Body of pancreas (tissue), 4 donors: ENCODE results near the gene PDZD2. TPM values are rescaled to one million over a fixed set of nuclear protein-coding genes. Genes with fewer than 3 reads are reported as not detected.
"Not testable (repeated sequence)": the region's sequence is repeated elsewhere in the genome, so short reads cannot be mapped to it uniquely, and the experiment has no call there.

Experiments used
- ATAC-seq: fragments of 150-250 bp; one replicate; pipeline ENCODE4 v1.9.1; 2016
- DNase-seq, 4 donors: peaks; one replicate each; pipeline ENCODE4 v3.0.0-alpha.2; 2019
- H3K27ac ChIP-seq, 4 donors: fragments of 200-600 bp; sonication (generic); 1 replicate in 3 of 4; 2 replicates in 1 of 4; pipeline versions ENCODE4 v1.5.1 to v1.6.1; 2016 to 2019; ENCODE audit warnings: mild to moderate bottlenecking in 1 of 4, mixed read lengths in 1 of 4, moderate library complexity in 1 of 4
- H3K27me3 ChIP-seq, 2 donors: fragments of 200-600 bp; sonication (generic); one replicate each; pipeline ENCODE4 v1.6.0; 2016; ENCODE audit warnings: mild to moderate bottlenecking in 1 of 2
- H3K36me3 ChIP-seq, 2 donors: fragments of 200-600 bp; sonication (generic); replicated peaks in 1 of 2; 2 replicates each; pipeline ENCODE4 v1.5.1; 2016; ENCODE audit warnings: low read depth in 2 of 2; ENCODE audit not compliant: insufficient read depth in 1 of 2
- H3K4me1 ChIP-seq: fragments of 200-600 bp; sonication (generic); one replicate; pipeline ENCODE4 v1.6.0; 2016
- H3K4me3 ChIP-seq, 2 donors: fragments of 200-600 bp; sonication (generic); 1 replicate in 1 of 2; 2 replicates in 1 of 2; pipeline ENCODE4 v1.5.1; 2016 to 2019
- H3K9me3 ChIP-seq, 3 donors: fragments of 200-600 bp; sonication (generic); 1 replicate in 2 of 3; 2 replicates in 1 of 3; pipeline ENCODE4 v1.5.1; 2016
- POLR2A ChIP-seq, 3 donors: fragments of 450-650 bp; IDR thresholded peaks; one replicate each; pipeline ENCODE4 v1.6.1; 2016; ENCODE audit warnings: antibody characterized with exemption in 3 of 3, mild to moderate bottlenecking in 2 of 3
- WGBS, 2 donors: methylation state at CpG; one replicate each; pipeline ENCODE4 v1.1.5; 2017; 5-methylcytosine and 5-hydroxymethylcytosine counted together
- intact Hi-C: fragments of 100-400 bp; cut with DNase I; formaldehyde crosslinking; loops from one replicate; pipeline ENCODE4 v1.15.1; 2023
- total RNA-seq, 2 donors: library from RNA; depleted of rRNA; stranded (reverse); fragments of >200 nt; gene quantifications; one replicate each; pipeline ENCODE4 v1.1.0, GENCODE V29; 2016
- TF ChIP-seq, protein P1 (sequence below), 7 experiments: fragments of 450-650 bp in 4 of 7; fragments of 200-600 bp in 3 of 7; sonication (generic) in 3 of 7; IDR thresholded peaks; one replicate each; pipeline ENCODE4 v1.5.1; 2016 to 2019; ENCODE audit warnings: antibody characterized with exemption in 7 of 7

PDZD2 gene
- total RNA-seq, 2 donors from 2014 or later: 3.9 to 12.9 TPM

DNA sequence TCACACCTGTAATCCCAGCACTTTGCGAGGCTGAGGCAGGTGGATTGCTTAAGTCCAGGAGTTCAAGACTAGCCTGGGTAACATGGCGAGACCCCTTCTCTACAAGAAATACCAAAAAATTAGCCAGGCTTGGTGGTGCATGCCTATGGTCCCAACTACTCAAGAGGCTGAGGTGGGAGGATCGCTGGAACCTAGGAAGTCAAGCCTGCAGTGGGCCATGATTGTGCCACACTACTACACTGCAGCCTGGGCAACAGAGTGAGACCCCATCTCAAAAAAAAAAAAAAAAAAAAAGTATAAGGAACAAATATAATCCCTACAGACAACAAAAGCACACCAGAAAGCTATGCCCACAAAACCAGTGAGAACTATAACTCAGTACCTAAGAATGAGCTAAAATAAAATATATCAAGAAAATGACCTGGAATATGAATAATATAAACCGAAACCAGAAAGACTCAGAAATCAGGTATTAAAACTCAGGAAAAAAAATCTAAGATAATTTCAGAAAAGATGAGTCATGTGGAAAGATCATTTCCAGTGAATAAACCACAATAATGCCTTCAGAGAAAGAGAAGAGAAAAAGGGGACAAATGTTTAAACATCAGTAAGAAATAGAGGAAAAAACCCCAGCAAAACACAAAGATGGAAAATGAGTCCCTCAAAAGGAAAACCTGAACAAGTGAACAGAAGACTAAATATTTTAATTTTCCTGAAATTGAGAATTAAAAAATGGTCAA, 477.8 kb downstream of the PDZD2 start:
- intact Hi-C loops: no loop called here
- Histone ChIP-seq H3K9me3 (no peaks in the 10 kb centered on the region), H3K4me1 (peaks cover 6% of the 10 kb centered on the region), H3K27ac (no peak overlapping the region), H3K4me3 (no peak overlapping the region), H3K36me3 (peaks cover 0 to 2% of the 10 kb centered on the region in 2 donors), H3K27me3 (no peaks in the 10 kb centered on the region)
- no peak for TF ChIP-seq POLR2A (IDR thresholded peaks at IDR 0.05)
- TF ChIP-seq, protein P1, sequence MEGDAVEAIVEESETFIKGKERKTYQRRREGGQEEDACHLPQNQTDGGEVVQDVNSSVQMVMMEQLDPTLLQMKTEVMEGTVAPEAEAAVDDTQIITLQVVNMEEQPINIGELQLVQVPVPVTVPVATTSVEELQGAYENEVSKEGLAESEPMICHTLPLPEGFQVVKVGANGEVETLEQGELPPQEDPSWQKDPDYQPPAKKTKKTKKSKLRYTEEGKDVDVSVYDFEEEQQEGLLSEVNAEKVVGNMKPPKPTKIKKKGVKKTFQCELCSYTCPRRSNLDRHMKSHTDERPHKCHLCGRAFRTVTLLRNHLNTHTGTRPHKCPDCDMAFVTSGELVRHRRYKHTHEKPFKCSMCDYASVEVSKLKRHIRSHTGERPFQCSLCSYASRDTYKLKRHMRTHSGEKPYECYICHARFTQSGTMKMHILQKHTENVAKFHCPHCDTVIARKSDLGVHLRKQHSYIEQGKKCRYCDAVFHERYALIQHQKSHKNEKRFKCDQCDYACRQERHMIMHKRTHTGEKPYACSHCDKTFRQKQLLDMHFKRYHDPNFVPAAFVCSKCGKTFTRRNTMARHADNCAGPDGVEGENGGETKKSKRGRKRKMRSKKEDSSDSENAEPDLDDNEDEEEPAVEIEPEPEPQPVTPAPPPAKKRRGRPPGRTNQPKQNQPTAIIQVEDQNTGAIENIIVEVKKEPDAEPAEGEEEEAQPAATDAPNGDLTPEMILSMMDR (IDR thresholded peaks at IDR 0.05): no peak
- 96 to 98% methylated on average over 4 of the region's 4 CpGs for WGBS, 2 donors
- ATAC-seq (no peak), DNase-seq (no peak)

DNA sequence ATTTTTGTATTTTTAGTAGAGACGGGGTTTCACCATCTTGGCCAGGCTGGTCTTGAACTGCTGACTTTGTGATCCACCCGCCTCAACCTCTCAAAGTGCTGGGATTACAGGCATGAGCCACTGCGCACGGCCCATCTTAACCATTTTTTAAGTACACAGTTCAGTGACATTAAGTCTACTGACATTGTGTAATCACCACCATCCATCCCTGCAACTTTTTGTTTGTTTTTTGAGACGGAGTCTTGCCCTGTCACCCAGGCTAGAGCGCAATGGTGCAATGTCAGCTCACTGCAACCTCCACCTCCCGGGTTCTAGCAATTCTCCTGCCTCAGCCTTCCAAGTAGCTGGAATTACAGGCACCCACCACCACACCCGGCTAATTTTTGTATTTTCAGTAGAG, 480.0 kb downstream of the PDZD2 start:
- peaks cover 14% of the 10 kb centered on the region for H3K4me1 ChIP-seq
- H3K36me3 ChIP-seq, ATAC-seq, H3K4me3 ChIP-seq, DNase-seq, H3K27ac ChIP-seq, intact Hi-C loops, H3K27me3 ChIP-seq, H3K9me3 ChIP-seq: not testable (repeated sequence)
- 88 to 96% methylated on average over 8 of the region's 8 CpGs for WGBS, 2 donors

DNA sequence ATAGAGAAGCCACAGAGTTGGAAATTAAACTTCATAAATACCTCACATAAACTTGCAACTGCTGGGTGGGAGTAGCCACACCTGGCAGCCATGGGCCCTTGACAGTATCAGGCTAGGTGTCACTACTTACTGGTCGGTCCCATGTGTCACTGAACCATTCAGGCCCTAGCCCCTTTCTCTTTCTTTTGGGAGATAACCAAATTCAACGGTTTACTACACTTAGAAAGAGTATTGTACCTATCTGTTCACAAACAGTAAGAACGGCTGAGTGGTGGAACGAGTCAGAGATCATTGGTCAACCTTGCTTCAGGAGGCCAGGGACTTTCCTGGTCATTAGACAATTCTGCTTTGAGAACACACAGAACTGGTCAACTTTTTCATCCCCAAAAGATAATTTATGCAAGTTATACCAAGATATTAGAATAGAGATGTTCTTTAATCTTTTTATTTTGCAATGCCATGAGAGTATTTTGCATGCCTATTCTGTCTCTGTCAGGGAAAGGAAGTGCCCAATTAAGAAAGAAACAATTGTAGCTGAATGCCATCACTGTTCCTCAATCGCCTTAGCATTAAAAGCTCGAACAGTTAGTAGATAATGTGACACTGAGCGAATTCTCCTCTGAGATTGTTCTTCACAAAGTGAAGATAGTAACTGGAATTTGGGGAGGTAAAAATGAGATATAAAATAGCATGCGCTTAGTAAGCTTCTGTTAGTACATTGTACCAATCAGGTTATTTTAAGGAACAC, 484.3 kb downstream of the PDZD2 start:
- 68 to 69% methylated on average over 8 of the region's 8 CpGs for WGBS, 2 donors
- H3K36me3 ChIP-seq: peaks cover 0 to 4% of the 10 kb centered on the region in 2 donors
- peaks cover 13% of the 10 kb centered on the region for H3K4me1 ChIP-seq
- TF ChIP-seq POLR2A (IDR thresholded peaks at IDR 0.05): no peak
- TF ChIP-seq, protein P1 (IDR thresholded peaks at IDR 0.05): no peak
- no peaks in the 10 kb centered on the region for H3K9me3 ChIP-seq
- ATAC-seq: no peak
- no peak overlapping the region for H3K27ac ChIP-seq
- no peak overlapping the region for H3K4me3 ChIP-seq
- no peaks in the 10 kb centered on the region for H3K27me3 ChIP-seq
- no peak for DNase-seq
- intact Hi-C loops: no loop called here

DNA sequence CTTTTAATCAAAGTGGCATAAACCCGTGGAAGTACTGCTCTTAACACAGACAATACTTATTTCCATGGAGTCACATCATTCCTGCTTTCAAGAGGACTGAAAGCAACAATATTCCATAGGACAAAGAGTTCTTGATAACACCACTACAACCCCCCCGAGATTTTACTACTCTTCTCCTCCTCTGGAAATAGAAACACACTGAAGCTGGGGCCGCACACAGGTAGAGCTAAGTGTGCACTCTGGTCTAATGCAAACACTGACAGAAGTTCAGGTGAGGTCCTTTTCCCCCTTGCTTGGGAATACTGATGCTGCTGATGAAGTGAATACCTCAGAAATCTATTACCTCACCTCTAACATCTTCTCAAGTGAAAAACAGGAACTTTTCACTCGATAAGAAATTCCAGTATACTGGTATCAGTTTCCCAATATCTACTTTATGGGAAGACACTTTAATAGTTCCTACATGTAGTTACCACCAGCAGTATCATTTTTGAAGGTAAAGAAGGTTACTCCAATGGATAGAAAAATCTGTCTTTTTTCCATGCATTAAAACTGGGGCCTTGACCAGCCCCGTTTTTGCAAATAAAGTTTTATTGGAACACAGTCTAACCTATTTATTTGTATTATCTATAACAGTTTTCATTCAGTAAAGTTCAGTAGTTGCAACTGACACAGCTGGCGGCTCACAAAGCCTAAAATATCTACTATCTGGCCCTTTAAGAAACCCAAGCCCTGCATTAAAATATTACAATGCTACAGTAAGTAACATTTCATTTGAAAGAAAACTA, 485.2 kb downstream of the PDZD2 start:
- DNase-seq (no peak), ATAC-seq (no peak)
- TF ChIP-seq, protein P1 (IDR thresholded peaks at IDR 0.05): no peak
- TF ChIP-seq POLR2A (IDR thresholded peaks at IDR 0.05): no peak
- intact Hi-C loops: no loop called here
- Histone ChIP-seq H3K4me1 (peaks cover 17% of the 10 kb centered on the region), H3K9me3 (no peaks in the 10 kb centered on the region), H3K27me3 (no peaks in the 10 kb centered on the region), H3K36me3 (peaks cover 0 to 4% of the 10 kb centered on the region in 2 donors), H3K4me3 (no peak overlapping the region), H3K27ac (no peak overlapping the region)
- 74 to 79% methylated on average over 6 of the region's 6 CpGs for WGBS, 2 donors

DNA sequence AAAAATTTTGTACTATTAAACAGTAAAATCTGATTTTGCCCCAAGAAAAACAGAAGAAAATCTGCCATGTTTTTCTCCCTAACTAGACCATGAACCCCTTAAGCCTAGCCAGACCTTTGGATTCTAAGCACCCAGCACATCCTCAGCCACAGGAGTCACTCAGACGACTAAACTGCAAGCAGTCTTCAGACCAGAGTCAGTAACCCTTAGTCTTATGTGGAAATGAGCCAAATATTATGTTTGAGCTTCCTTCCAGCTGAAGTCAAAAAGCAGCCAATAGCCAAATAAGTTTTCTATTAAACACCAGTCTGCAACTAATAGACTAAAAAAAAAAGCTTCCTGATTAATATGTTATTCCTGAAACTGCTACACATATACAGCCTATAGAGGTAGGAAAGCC, 487.8 kb downstream of the PDZD2 start:
- Histone ChIP-seq H3K27me3 (no peaks in the 10 kb centered on the region), H3K4me1 (peaks cover 26% of the 10 kb centered on the region), H3K9me3 (no peaks in the 10 kb centered on the region), H3K4me3 (no peak overlapping the region), H3K36me3 (peaks cover 0 to 4% of the 10 kb centered on the region in 2 donors), H3K27ac (no peak overlapping the region)
- intact Hi-C loops: no loop called here
- TF ChIP-seq, protein P1 (IDR thresholded peaks at IDR 0.05): no peak
- TF ChIP-seq POLR2A (IDR thresholded peaks at IDR 0.05): no peak
- 23 to 25% methylated on average over 1 of the region's 1 CpG for WGBS, 2 donors
- no peak for DNase-seq
- no peak for ATAC-seq
